SK-N-SH (cell line): Measurements from ENCODE around the gene ZCCHC7. TPM values are rescaled to one million over a fixed set of nuclear protein-coding genes. Genes with fewer than 3 reads are reported as not detected.
"Not testable (repeated sequence)": the region's sequence is repeated elsewhere in the genome, so short reads cannot be mapped to it uniquely, and the experiment has no call there.

Experiments used
- CTCF ChIA-PET: fragments of 300-600, 350-600 bp; formaldehyde crosslinking; extraction: SDS; loops from one replicate; lab custom pipeline; 2021; lab: Yijun Ruan, JAX
- POLR2A ChIA-PET: fragments of 350-600 bp; sonication (Branson Sonifier 250); formaldehyde crosslinking; extraction: SDS; loops from one replicate; lab custom pipeline; 2020; ENCODE audit warnings: antibody characterized with exemption, inconsistent platforms; lab: Yijun Ruan, JAX
- DNase-seq: peaks from one replicate; pipeline ENCODE4 v3.0.0; 2012
- H2AFZ ChIP-seq: fragments of 200-600 bp; sonication (generic); 2 replicates; pipeline ENCODE4 v1.8.1; 2016; ENCODE audit warnings: antibody characterized with exemption, mild to moderate bottlenecking, low read depth
- H3F3A ChIP-seq: fragments of 200-600 bp; sonication (generic); replicated peaks from 2 replicates; pipeline ENCODE3; 2016; ENCODE audit warnings: antibody characterized with exemption, mild to moderate bottlenecking; ENCODE audit not compliant: insufficient read depth
- H3K27ac ChIP-seq, 2 experiments: fragments of 200-500 bp in 1 of 2; fragments of 200-600 bp in 1 of 2; sonication (Bioruptor generic) in 1 of 2; sonication (generic), shearing (Covaris generic) in 1 of 2; 2 replicates each; pipeline versions ENCODE4 v1.5.1 to v1.6.1; 2014 to 2016; ENCODE audit warnings: low read depth in 2 of 2, inconsistent platforms in 1 of 2, low read length in 1 of 2, mild to moderate bottlenecking in 1 of 2, mixed read lengths in 1 of 2
- H3K27me3 ChIP-seq: fragments of 200-600 bp; sonication (generic), shearing (Covaris generic); 2 replicates; pipeline ENCODE4 v1.6.1; 2016; ENCODE audit warnings: mixed run types; ENCODE audit not compliant: insufficient read depth
- H3K36me3 ChIP-seq, 2 experiments: fragments of 200-500 bp in 1 of 2; fragments of 200-600 bp in 1 of 2; sonication (Bioruptor generic) in 1 of 2; sonication (generic) in 1 of 2; replicated peaks in 1 of 2; 2 replicates each; pipeline versions ENCODE3 to v1.5.1; 2014 to 2016; ENCODE audit warnings: low read length in 1 of 2, mild to moderate bottlenecking in 1 of 2; ENCODE audit not compliant: insufficient read depth in 2 of 2, control insufficient read depth in 1 of 2
- H3K4me1 ChIP-seq, 2 experiments: fragments of 200-500 bp in 1 of 2; fragments of 200-600 bp in 1 of 2; sonication (Bioruptor generic) in 1 of 2; sonication (generic), shearing (Covaris generic) in 1 of 2; 2 replicates each; pipeline versions ENCODE4 v1.5.1 to v1.6.1; 2014 to 2016; ENCODE audit warnings: low read depth in 1 of 2, low read length in 1 of 2, mixed run types in 1 of 2; ENCODE audit not compliant: insufficient read depth in 2 of 2, control insufficient read depth in 1 of 2
- H3K4me2 ChIP-seq: fragments of 200-600 bp; sonication (generic), shearing (Covaris generic); 2 replicates; pipeline ENCODE4 v1.6.1; 2017; ENCODE audit warnings: mixed run types
- H3K4me3 ChIP-seq, 2 experiments: fragments of 200-500 bp in 1 of 2; fragments of 200-600 bp in 1 of 2; sonication (Bioruptor generic) in 1 of 2; sonication (generic), shearing (Covaris generic) in 1 of 2; 2 replicates each; pipeline versions ENCODE4 v1.5.1 to v1.8.1; 2014 to 2016; ENCODE audit warnings: low read depth in 2 of 2, inconsistent platforms in 1 of 2, low read length in 1 of 2, mild to moderate bottlenecking in 1 of 2, mixed read lengths in 1 of 2, moderate library complexity in 1 of 2
- H3K79me2 ChIP-seq: fragments of 200-600 bp; sonication (generic); 2 replicates; pipeline ENCODE4 v1.8.1; 2017; ENCODE audit warnings: mild to moderate bottlenecking; ENCODE audit not compliant: insufficient read depth
- H3K9ac ChIP-seq: fragments of 200-600 bp; sonication (generic); 2 replicates; pipeline ENCODE4 v1.6.1; 2017; ENCODE audit warnings: mixed run types
- H3K9me2 ChIP-seq: fragments of 200-600 bp; sonication (generic); 2 replicates; pipeline ENCODE4 v1.6.1; 2017; ENCODE audit warnings: mixed run types
- H3K9me3 ChIP-seq: fragments of 200-600 bp; sonication (generic); 2 replicates; pipeline ENCODE4 v1.6.1; 2017; ENCODE audit warnings: mixed run types, mild to moderate bottlenecking, moderate library complexity
- H4K20me1 ChIP-seq: fragments of 200-600 bp; sonication (generic); 2 replicates; pipeline ENCODE4 v1.6.1; 2017; ENCODE audit warnings: mild to moderate bottlenecking, mixed run types; ENCODE audit not compliant: insufficient read depth
- FOSL2 ChIP-seq: IDR thresholded peaks from 2 replicates; pipeline ENCODE4 v1.4.0; 2012; ENCODE audit warnings: low read depth, mild to moderate bottlenecking, moderate library complexity, borderline replicate concordance
- FOXJ3 ChIP-seq: sonication (generic); formaldehyde crosslinking; IDR thresholded peaks from 2 replicates; pipeline ENCODE4 v1.5.1; 2020; ENCODE audit warnings: mild to moderate bottlenecking, missing genetic modification reagents
- NFIC ChIP-seq: IDR thresholded peaks from 2 replicates; pipeline ENCODE4 v1.4.0; 2012; ENCODE audit warnings: borderline replicate concordance
- RAD21 ChIP-seq: IDR thresholded peaks from 2 replicates; pipeline ENCODE4 v1.6.1; 2012; ENCODE audit warnings: mild to moderate bottlenecking, low read length
- TAF1 ChIP-seq: IDR thresholded peaks from 2 replicates; pipeline ENCODE4 v1.6.1; 2012; ENCODE audit warnings: low read depth, mild to moderate bottlenecking, low read length, moderate library complexity, borderline replicate concordance
- TCF12 ChIP-seq: IDR thresholded peaks from 2 replicates; pipeline ENCODE4 v1.4.0; 2012
- WGBS: methylation state at CpG from one replicate; pipeline ENCODE4 v1.1.6; 2017; ENCODE audit warnings: low lambda C conversion rate; 5-methylcytosine and 5-hydroxymethylcytosine counted together
- polyA plus RNA-seq, 3 experiments: library from polyadenylated mRNA; depleted of rRNA; stranded (reverse); fragments of >200 nt; gene quantifications; 2 replicates each; pipeline ENCODE4 v1.2.3, GENCODE V29; 2012
- TF ChIP-seq, protein P1 (sequence below): IDR thresholded peaks from 2 replicates; pipeline ENCODE4; 2012
- TF ChIP-seq, protein P2 (sequence below): fragments of 200-600 bp; sonication (generic); IDR thresholded peaks from 2 replicates; pipeline ENCODE4 v1.6.1; 2017; ENCODE audit warnings: antibody characterized with exemption, mild to moderate bottlenecking, moderate library complexity
- TF ChIP-seq, protein P3 (sequence below): IDR thresholded peaks from 2 replicates; pipeline ENCODE4 v1.4.0; 2012; ENCODE audit warnings: low read depth, borderline replicate concordance

ZCCHC7 gene
- polyA plus RNA-seq, 1 of the 3 experiments (the other 2 are of a cell fraction), result 12.6 TPM

DNA sequence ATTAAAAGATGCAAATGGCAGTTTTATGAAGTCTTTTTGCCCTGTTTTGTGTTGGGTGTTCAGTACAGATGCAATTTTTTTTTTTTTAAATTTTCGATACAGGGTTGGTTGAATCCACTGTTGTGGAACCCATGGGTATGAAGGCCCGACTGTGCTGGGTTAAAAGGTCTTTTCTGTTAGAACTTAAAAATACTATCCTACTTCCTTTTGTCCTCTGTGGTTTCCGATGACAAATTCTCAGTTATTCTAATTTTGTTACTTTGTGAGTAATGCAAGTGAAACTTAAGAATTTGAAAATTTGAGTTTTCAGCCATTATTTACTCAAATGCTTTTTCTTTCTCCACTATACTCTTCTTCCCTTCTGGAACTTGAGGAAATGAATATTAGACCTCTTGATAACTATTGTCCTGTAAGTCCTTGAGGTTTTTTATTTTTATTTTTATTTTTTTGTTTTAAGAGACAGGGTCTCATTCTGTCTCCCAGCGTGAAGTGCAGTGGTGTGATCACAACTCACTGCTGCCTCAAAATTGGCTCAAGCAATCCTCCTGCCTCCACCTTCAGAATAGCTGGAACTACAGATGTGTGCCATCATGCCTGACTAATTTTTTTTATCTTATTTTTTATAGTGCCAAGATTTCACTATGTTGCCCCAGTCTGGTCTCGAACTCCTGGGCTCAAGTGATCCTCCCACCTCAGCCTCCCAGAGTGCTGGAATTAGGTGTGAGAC lies 67.5 kb downstream of the ZCCHC7 start:
- no peak overlapping the region for H3K9ac ChIP-seq
- DNase-seq, result no peak
- ChIA-PET POLR2A (no interaction called here), CTCF (no interaction called here)
- peaks cover 8% of the 10 kb centered on the region for H3F3A ChIP-seq
- no peaks in the 10 kb centered on the region for H3K9me3 ChIP-seq
- peaks cover 16% of the 10 kb centered on the region in 2 experiments for H3K36me3 ChIP-seq
- H3K9me2 ChIP-seq, result no peaks in the 10 kb centered on the region
- WGBS, result 79% methylated on average over 5 of the region's 5 CpGs
- peak overlapping the region in 1 of 2 experiments; percentile 42; a peak in 2 of 4 replicates for H3K27ac ChIP-seq
- no peak overlapping the region for H2AFZ ChIP-seq
- TF ChIP-seq TCF12 (no peak), FOXJ3 (CRISPR knock-in tag) (no peak), NFIC (no peak), TAF1 (no peak), FOSL2 (no peak), RAD21 (no peak)
- TF ChIP-seq, protein P1, sequence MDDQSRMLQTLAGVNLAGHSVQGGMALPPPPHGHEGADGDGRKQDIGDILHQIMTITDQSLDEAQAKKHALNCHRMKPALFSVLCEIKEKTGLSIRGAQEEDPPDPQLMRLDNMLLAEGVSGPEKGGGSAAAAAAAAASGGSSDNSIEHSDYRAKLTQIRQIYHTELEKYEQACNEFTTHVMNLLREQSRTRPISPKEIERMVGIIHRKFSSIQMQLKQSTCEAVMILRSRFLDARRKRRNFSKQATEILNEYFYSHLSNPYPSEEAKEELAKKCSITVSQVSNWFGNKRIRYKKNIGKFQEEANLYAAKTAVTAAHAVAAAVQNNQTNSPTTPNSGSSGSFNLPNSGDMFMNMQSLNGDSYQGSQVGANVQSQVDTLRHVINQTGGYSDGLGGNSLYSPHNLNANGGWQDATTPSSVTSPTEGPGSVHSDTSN, result no peak
- TF ChIP-seq, protein P2, sequence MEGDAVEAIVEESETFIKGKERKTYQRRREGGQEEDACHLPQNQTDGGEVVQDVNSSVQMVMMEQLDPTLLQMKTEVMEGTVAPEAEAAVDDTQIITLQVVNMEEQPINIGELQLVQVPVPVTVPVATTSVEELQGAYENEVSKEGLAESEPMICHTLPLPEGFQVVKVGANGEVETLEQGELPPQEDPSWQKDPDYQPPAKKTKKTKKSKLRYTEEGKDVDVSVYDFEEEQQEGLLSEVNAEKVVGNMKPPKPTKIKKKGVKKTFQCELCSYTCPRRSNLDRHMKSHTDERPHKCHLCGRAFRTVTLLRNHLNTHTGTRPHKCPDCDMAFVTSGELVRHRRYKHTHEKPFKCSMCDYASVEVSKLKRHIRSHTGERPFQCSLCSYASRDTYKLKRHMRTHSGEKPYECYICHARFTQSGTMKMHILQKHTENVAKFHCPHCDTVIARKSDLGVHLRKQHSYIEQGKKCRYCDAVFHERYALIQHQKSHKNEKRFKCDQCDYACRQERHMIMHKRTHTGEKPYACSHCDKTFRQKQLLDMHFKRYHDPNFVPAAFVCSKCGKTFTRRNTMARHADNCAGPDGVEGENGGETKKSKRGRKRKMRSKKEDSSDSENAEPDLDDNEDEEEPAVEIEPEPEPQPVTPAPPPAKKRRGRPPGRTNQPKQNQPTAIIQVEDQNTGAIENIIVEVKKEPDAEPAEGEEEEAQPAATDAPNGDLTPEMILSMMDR, result no peak
- TF ChIP-seq, protein P3, sequence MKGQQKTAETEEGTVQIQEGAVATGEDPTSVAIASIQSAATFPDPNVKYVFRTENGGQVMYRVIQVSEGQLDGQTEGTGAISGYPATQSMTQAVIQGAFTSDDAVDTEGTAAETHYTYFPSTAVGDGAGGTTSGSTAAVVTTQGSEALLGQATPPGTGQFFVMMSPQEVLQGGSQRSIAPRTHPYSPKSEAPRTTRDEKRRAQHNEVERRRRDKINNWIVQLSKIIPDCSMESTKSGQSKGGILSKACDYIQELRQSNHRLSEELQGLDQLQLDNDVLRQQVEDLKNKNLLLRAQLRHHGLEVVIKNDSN, result no peak
- H3K4me1 ChIP-seq, result peaks cover 0 to 4% of the 10 kb centered on the region in 2 experiments; a peak in 1 of 4 replicates
- no peak overlapping the region for H3K4me3 ChIP-seq
- no peak overlapping the region for H3K4me2 ChIP-seq
- H3K27me3 ChIP-seq, result no peaks in the 10 kb centered on the region
- H4K20me1 ChIP-seq, result no peaks in the 10 kb centered on the region
- peaks cover 34% of the 10 kb centered on the region; the same call in 1 of the 2 replicates for H3K79me2 ChIP-seq

DNA sequence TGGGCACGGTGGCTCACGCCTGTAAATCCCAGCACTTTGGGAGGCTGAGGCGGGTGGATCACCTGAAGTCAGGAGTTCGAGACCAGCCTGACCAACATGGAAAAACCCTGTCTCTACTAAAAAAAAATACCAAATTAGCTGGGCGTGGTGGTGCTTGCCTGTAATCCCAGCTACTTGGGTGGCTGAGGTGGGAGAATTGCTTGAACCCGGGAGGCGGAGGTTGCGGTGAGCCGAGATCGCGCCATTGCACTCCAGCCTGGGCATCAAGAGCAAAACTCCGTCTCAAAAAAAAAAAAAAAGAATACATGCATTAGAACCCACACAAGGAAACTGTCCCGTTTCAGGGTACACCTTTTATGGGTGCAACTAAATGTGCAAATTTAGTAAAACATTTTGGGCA lies 70.4 kb downstream of the ZCCHC7 start:
- CTCF ChIA-PET, result interaction anchor here (0.6 kb wide), 1 partner anchor 11 kb away, joined by 3 read pairs; no protein-coding TSS in a partner anchor
- Histone ChIP-seq H3K36me3 (peaks cover 14 to 20% of the 10 kb centered on the region in 2 experiments), H3K79me2 (peaks cover 14% of the 10 kb centered on the region; the same call in 1 of the 2 replicates)
- H3K27me3 ChIP-seq, H3K9me3 ChIP-seq, H3K9ac ChIP-seq, DNase-seq, H3K27ac ChIP-seq, H3K4me3 ChIP-seq, H4K20me1 ChIP-seq, H3K4me2 ChIP-seq, H3K9me2 ChIP-seq, H2AFZ ChIP-seq, H3K4me1 ChIP-seq, POLR2A ChIA-PET, H3F3A ChIP-seq: not testable (repeated sequence)
- WGBS, result 98% methylated on average over 13 of the region's 13 CpGs
